Activated T-helper 17 cell treated with anti-CD3 and anti-CD28 coated beads, Interleukin-2, amount 50 U/mL, for 72 hours (primary cell): ENCODE data around the gene UNC79. TPM values are rescaled to one million over a fixed set of nuclear protein-coding genes. Genes with fewer than 3 reads are reported as not detected.
"Not testable (repeated sequence)": the region's sequence is repeated elsewhere in the genome, so short reads cannot be mapped to it uniquely, and the experiment has no call there.

ENCODE experiments used
- ATAC-seq: fragments of 150-1000 bp; cut with Tn5 transposase; replicated peaks from 2 replicates; pipeline ENCODE4 v1.10.0; 2021; ENCODE audit warnings: mild to moderate bottlenecking, moderate library complexity
- H3K27ac Mint-ChIP-seq: one replicate; pipeline ENCODE4 v1.8.0; 2022; ENCODE audit warnings: mixed read lengths
- H3K27me3 Mint-ChIP-seq: one replicate; pipeline ENCODE4 v1.8.0; 2022; ENCODE audit warnings: mixed read lengths
- H3K36me3 Mint-ChIP-seq: one replicate; pipeline ENCODE4 v1.8.0; 2022; ENCODE audit warnings: low read depth, mild to moderate bottlenecking, mixed read lengths
- H3K4me1 Mint-ChIP-seq: one replicate; pipeline ENCODE4 v1.8.0; 2022; ENCODE audit warnings: mixed read lengths
- H3K4me3 Mint-ChIP-seq: one replicate; pipeline ENCODE4 v1.8.0; 2022; ENCODE audit warnings: mild to moderate bottlenecking, mixed read lengths
- H3K9me3 Mint-ChIP-seq: one replicate; pipeline ENCODE4 v1.8.0; 2022; ENCODE audit warnings: mixed read lengths
- total RNA-seq, 2 donors: library from RNA; stranded (reverse); gene quantifications; one replicate each; pipeline ENCODE4 v1.2.3, GENCODE V29; 2022

UNC79 gene
- under 1 TPM in 1 of 2 donors, not detected in 1; 0.05 TPM for total RNA-seq

DNA sequence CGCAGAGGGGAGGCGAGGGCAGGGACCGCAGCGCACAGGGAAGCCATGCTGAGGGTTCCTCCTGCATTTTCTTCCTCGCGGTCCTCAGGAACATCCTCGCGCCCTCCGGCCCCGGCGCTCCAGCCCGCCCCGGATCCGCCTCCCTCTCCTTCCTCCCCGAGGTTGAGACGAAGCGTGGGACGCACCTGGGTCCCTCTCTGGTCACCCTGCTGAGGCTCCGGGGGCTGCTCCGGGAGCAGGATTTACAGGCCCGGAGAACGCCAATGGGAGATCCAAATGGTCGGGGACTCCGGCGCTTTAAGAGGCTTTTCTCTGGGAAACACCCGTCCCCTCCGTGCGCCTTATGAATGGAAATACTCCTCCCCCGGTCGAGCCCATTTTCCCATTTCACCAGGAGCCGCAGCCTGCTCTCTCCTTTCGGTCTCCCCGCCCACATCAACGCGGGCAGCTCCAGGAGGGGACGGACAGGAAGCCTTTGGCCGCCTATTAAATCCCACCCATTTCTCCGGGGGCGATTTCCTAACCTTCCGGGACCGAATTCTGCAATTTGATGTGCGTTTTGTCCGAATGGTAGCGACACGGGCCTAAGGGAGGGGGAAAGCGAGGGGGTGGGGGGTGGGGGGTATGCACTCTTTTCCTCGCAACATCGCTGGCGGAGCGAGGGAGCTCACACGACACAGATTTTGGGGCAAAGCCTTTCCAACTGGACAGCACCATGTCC lies at the start of gene UNC79:
TSS of gene UNC79 (plus strand) at position 625 of the 721 bp plus-strand sequence. CDS start at position 716, 91 bp downstream.
- no peak within 1 kb of the TSS for H3K27ac Mint-ChIP-seq
- no peak within 1 kb of the TSS for H3K4me3 Mint-ChIP-seq
- H3K27me3 Mint-ChIP-seq, result peaks cover 45% of the 10 kb centered on the region

DNA sequence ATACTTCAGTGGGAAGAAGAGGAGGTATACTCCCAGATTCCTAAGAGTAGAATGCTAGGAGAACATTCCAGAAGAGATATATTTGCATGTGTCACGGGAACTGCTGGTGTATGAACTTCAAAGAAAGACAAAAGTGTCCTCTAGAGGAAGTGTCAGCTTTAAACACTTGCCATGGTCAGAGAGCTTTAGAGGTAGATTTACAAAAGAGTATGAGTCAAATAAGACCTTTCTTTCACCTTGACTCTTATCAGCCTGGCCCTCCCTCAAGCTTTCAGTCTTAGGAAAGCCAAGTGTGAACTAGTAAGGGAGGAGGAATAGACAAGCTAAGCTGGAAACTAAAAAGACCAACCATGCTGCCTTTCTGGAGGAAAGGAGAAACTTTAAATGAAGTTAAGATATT lies 49.1 kb upstream of the UNC79 start:
- Mint-ChIP-seq H3K27ac (no peak overlapping the region), H3K27me3 (peaks cover 48% of the 10 kb centered on the region), H3K4me3 (no peak overlapping the region), H3K36me3 (no peaks in the 10 kb centered on the region), H3K4me1 (no peaks in the 10 kb centered on the region), H3K9me3 (no peaks in the 10 kb centered on the region)
- ATAC-seq, result no peak

More for the DNA sequence above, at the start of gene UNC79:
- peaks cover 16% of the 10 kb centered on the region for H3K9me3 Mint-ChIP-seq
- no peaks in the 10 kb centered on the region for H3K36me3 Mint-ChIP-seq
- no peaks in the 10 kb centered on the region for H3K4me1 Mint-ChIP-seq
- no peak for ATAC-seq

DNA sequence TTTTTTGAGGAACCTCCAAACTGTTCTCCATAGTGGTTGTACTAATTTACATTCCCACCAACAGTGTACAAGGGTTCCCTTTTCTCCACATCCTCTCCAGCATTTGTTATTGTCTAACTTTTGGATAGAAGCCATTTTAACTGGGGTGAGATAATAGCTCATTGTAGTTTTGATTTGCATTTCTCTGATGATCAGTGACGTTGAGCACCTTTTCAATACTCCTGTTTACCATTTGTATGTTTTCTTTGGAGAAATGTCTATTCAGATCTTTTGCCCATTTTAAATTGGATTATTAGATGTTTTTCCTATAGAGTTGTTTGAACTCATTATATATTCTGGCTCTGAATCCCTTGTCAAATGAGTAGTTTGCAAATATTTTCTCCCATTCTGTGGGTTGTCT lies 46.5 kb upstream of the UNC79 start:
- H3K27me3 Mint-ChIP-seq, result peaks cover 50% of the 10 kb centered on the region
- not testable (repeated sequence) for H3K27ac Mint-ChIP-seq, H3K9me3 Mint-ChIP-seq, H3K4me1 Mint-ChIP-seq, H3K36me3 Mint-ChIP-seq, ATAC-seq, H3K4me3 Mint-ChIP-seq

DNA sequence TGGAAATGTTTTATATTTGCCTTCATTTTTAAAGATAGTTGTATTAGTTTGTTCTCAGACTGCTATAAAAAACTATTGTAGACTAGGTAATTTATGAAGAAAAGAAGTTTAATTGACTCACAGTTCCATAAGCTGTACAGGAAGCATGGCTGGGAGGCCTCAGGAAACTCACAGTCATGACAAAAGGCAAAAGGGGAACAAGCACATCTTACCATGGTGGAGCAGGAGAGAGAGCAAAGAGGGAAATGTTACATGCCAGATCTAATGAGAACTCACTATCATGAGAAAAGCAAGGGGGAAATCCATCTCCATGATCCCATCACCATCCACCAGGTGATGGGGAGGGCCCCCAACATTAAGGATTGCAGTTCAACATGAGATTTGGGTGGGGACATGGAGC lies 35.5 kb upstream of the UNC79 start:
- Mint-ChIP-seq H3K9me3 (peaks cover 12% of the 10 kb centered on the region), H3K27ac (no peak overlapping the region), H3K4me3 (no peak overlapping the region), H3K27me3 (peaks cover 32% of the 10 kb centered on the region), H3K36me3 (no peaks in the 10 kb centered on the region), H3K4me1 (no peaks in the 10 kb centered on the region)
- no peak for ATAC-seq

DNA sequence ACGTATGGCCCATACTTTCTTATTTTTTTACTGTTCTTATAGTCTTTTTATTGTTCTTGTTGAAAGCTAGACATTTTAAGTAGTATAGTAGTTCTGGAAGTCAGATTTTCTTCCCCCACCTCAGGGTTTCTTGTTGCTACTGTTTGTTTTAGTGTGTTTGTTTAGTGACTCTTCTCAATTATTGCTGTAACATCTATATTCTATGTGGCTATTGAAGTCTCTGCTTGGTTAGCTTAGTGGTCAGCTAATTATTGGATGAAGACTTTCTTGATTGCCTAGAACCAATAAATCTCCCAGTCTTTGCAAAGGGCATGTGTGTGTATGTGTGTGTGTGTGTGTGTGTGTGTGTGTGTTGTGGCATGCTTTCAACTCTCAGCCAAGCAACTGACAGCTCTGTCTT lies 34.3 kb upstream of the UNC79 start:
- Mint-ChIP-seq H3K9me3 (peaks cover 12% of the 10 kb centered on the region), H3K4me1 (no peaks in the 10 kb centered on the region), H3K27ac (no peak overlapping the region), H3K4me3 (no peak overlapping the region), H3K27me3 (peaks cover 35% of the 10 kb centered on the region), H3K36me3 (no peaks in the 10 kb centered on the region)
- no peak for ATAC-seq

DNA sequence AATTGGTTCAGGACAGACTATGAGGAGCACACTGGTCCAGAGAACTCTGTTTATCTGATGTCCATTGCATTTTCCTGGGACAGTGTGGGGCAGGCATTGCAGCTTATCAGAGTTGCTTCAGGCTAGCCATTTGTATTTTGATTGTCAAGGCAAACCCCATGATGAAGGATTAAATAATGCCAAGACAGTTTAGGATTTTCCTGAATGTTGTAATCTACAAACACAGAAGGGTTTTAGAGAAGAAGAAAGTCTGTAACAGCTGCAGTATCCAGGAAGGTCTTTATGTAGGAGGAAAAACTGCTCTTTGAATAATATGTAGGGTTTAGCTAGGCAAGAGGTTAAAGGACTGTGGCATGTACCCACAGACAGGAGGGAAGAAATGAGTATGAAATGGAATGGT lies 32.2 kb upstream of the UNC79 start:
- no peak for ATAC-seq
- Mint-ChIP-seq H3K27me3 (peaks cover 39% of the 10 kb centered on the region), H3K9me3 (peaks cover 12% of the 10 kb centered on the region), H3K27ac (no peak overlapping the region), H3K36me3 (no peaks in the 10 kb centered on the region), H3K4me3 (no peak overlapping the region), H3K4me1 (no peaks in the 10 kb centered on the region)

DNA sequence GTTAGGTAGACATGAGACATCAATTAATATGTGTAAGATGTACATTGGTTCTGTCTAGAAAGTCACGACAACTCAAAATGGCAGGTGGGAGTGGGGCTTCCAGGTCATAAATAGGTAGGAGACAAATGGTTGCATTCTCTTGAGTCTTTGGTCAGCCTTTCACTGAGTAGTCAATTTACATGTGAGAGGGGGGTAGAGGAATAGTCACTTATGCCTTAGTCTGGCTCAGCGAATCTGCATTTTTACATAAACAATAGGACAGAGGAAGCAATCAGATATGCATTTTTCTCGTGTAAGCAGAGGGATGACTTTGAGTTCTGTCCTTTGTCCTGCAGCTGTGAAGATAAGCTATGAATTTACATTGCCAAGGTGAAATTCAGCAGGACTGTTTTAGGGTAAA lies 27.8 kb upstream of the UNC79 start:
- peaks cover 3% of the 10 kb centered on the region for H3K9me3 Mint-ChIP-seq

DNA sequence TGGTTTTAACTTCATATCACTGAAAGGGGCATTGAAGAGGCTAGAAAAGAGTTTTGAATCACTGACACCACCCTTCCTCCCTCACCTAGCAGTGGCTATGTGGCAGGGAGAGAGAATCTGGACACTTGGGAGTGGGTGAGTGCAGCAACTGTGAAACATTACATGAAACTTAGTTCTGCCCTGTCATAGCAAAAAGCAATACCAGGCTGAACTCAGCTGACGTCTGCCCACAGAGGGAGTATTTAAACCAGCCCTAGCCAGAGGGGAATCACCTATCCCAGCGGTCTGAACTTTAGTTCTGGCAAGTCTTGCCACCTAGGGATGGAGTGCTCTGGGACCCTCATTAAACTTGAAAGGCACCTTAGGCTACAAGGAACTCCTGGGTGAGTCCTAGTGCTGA lies 20.7 kb upstream of the UNC79 start:
- Mint-ChIP-seq H3K36me3 (no peaks in the 10 kb centered on the region), H3K27me3 (no peaks in the 10 kb centered on the region), H3K9me3 (peaks cover 10% of the 10 kb centered on the region), H3K4me3 (no peak overlapping the region), H3K27ac (no peak overlapping the region), H3K4me1 (no peaks in the 10 kb centered on the region)
- no peak for ATAC-seq

More for the DNA sequence above, 27.8 kb upstream of the UNC79 start:
- ATAC-seq, result no peak
- Mint-ChIP-seq H3K27me3 (peaks cover 32% of the 10 kb centered on the region), H3K4me3 (no peak overlapping the region), H3K36me3 (no peaks in the 10 kb centered on the region), H3K27ac (no peak overlapping the region), H3K4me1 (no peaks in the 10 kb centered on the region)

DNA sequence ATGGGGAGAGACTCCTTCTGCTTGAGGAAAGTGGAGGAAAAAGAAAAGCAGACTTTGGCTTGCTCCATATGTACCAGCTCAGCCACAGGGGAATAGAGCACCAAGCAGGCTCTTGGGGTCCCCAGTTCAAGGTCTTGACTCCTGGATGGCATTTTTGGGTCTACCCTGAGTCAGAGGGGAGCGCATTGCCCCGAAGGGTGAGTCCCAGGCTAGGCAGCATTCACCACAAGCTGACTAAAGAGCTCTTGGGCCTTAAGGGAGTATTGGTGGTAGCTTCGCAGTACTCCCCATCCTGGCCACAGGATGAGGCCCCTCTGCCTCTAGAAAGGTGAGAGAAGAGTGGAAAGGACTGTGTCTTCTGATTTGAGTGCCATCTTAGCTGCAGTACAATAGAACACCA lies 19.8 kb upstream of the UNC79 start:
- no peaks in the 10 kb centered on the region for H3K36me3 Mint-ChIP-seq
- H3K4me1 Mint-ChIP-seq, result no peaks in the 10 kb centered on the region
- H3K27ac Mint-ChIP-seq, result no peak overlapping the region
- no peaks in the 10 kb centered on the region for H3K27me3 Mint-ChIP-seq
- peaks cover 10% of the 10 kb centered on the region for H3K9me3 Mint-ChIP-seq
- H3K4me3 Mint-ChIP-seq, result no peak overlapping the region
- no peak for ATAC-seq

DNA sequence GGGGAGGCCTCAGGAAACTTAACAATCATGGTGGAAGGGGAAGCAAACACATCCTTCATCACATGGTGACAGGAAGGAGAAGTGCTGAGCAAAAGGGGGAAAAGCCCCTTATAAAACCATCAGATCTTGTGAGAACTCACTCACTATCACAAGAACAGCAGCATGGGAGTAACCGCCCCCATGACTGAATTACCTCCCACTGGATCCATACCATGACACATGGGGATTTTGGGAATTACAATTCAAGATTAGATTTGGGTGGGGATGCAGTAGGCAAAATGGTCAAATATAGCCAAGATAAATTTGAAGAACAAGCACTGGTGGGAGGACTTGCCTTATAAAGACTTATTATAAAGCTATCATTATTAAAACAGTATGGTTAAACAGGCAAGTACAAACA lies 5.6 kb upstream of the UNC79 start:
- H3K27ac Mint-ChIP-seq, H3K4me1 Mint-ChIP-seq, H3K36me3 Mint-ChIP-seq, H3K4me3 Mint-ChIP-seq, ATAC-seq: not testable (repeated sequence)
- Mint-ChIP-seq H3K27me3 (peaks cover 17% of the 10 kb centered on the region), H3K9me3 (peaks cover 20% of the 10 kb centered on the region)

DNA sequence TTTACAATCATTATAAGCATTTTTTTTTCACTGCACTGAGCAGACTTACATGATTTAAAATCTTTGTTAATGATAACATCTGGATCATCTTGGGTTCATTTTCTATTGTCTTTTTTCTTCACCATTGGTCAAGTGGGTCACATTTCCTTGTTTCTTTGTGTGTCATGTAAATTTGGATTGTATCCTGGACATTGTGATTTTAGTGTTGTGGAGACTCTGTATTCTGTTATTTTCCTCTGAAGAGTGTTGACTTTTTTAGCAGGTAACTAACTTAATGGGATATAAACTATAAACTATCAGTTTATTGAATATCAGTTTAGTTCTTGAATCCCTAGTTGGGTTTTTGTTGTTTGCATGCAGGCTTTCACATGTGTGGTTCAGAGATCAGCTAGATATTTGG lies 4.0 kb upstream of the UNC79 start:
- H3K27me3 Mint-ChIP-seq, result peaks cover 23% of the 10 kb centered on the region
- H3K36me3 Mint-ChIP-seq, result no peaks in the 10 kb centered on the region
- ATAC-seq, result no peak
- H3K9me3 Mint-ChIP-seq, result peaks cover 19% of the 10 kb centered on the region
- no peaks in the 10 kb centered on the region for H3K4me1 Mint-ChIP-seq
- no peak overlapping the region for H3K4me3 Mint-ChIP-seq
- H3K27ac Mint-ChIP-seq, result no peak overlapping the region

DNA sequence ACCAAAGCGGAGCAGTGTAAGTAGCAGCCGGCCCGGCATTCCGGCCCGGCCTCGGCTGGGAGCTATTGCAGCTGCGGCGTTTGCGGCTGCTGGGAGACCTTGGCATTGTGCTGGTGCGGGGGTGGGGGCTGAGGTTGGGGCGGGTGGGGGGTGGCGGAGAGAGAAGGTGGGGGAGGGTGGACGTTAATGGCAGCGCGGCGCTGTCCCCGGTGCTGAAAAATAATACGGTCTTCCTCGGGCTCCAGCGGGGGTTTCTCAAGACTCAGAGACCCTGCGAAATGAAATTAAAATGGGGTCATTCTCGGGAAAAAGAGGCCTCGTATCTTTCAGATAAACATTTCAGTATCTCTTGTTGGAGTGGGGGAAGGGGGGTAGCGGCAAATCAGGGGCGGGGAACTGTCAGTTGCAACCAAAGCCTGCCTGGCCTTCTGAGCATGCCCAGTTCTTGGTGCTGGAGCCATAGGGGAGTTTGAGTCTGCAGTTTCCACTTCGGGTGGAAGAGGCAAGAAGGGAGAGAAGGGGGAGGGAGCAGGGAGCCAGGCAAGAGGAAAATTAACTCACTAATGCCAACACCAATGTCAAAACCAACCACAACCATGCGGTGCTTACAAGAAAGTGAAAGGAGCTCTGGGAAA lies 414 bp downstream of the UNC79 start:
- H3K9me3 Mint-ChIP-seq, result peaks cover 16% of the 10 kb centered on the region
- H3K4me1 Mint-ChIP-seq, result no peaks in the 10 kb centered on the region
- peaks cover 49% of the 10 kb centered on the region for H3K27me3 Mint-ChIP-seq
- no peak for ATAC-seq
- H3K27ac Mint-ChIP-seq, result no peak overlapping the region
- H3K4me3 Mint-ChIP-seq, result no peak overlapping the region
- no peaks in the 10 kb centered on the region for H3K36me3 Mint-ChIP-seq

DNA sequence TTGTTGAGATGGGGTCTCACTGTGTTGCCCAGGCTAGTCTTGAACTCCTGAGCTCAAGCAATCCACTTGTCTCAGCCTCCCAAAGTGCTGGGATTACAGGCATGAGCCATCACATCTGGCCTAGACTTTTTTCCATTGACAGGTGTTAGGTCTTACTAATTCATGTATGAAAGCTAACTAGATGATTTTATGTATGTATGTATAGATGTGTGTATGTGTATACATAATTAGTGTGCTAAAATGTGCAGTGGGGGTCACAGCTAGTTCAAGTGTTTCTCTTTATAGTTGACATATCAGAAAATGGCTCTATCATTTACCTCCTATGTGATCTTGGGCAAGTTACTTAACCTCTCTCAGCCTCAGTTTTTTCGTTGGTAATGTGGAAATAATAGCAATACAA lies 23.5 kb downstream of the UNC79 start:
- no peak for ATAC-seq
- no peaks in the 10 kb centered on the region for H3K9me3 Mint-ChIP-seq
- H3K36me3 Mint-ChIP-seq, result no peaks in the 10 kb centered on the region
- H3K27ac Mint-ChIP-seq, result no peak overlapping the region
- no peak overlapping the region for H3K4me3 Mint-ChIP-seq
- peaks cover 57% of the 10 kb centered on the region for H3K27me3 Mint-ChIP-seq
- H3K4me1 Mint-ChIP-seq, result no peaks in the 10 kb centered on the region

DNA sequence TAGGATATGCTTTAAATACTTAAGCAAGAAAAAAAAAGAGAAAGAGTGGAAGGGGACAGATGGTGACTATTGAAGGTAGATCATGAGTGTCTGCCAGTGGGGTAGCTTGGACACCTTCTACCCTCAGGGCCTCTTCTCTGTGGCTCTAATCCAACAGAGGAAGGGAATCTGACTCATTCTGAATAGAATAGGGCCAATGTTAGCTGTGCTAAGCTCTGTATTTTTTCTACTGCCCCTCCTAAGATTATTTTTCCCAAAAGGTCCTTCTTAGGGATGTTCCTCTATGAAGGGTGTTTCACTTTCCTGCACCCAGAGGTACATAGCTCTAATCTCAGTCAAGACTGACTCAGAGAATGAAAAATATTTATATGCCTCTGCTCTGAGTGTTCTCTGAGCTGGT lies 25.6 kb downstream of the UNC79 start:
- no peak for ATAC-seq
- no peak overlapping the region for H3K27ac Mint-ChIP-seq
- no peaks in the 10 kb centered on the region for H3K36me3 Mint-ChIP-seq
- no peak overlapping the region for H3K4me3 Mint-ChIP-seq
- H3K4me1 Mint-ChIP-seq, result no peaks in the 10 kb centered on the region
- H3K9me3 Mint-ChIP-seq, result no peaks in the 10 kb centered on the region
- H3K27me3 Mint-ChIP-seq, result peaks cover 39% of the 10 kb centered on the region

DNA sequence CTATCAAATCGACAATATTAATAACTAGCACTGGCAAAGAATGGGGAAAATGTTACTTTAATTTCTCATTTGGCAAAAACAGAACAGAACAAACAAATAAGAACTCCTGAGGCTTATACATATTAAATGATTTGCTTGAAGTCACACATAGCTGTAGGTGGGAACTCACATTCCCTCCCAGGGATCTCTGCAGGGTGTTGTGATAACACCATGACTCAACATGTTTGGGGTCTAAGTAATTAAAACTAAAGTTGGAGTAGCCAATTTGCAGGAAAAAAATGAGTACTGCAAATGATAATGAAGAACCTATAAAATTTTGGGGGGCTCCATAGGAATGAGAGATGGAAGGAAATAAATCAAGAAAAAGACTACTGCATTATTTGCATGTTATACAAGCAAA lies 27.5 kb downstream of the UNC79 start:
- no peaks in the 10 kb centered on the region for H3K36me3 Mint-ChIP-seq
- ATAC-seq, result no peak
- H3K4me1 Mint-ChIP-seq, result no peaks in the 10 kb centered on the region
- H3K27me3 Mint-ChIP-seq, result peaks cover 48% of the 10 kb centered on the region
- H3K27ac Mint-ChIP-seq, result no peak overlapping the region
- no peak overlapping the region for H3K4me3 Mint-ChIP-seq
- H3K9me3 Mint-ChIP-seq, result no peaks in the 10 kb centered on the region
